Activated naive CD4-positive, alpha-beta T cell treated with anti-CD3 and anti-CD28 coated beads, Interleukin-2, amount 10 ng/mL, durations not matched to agents 7 days and 5 days (primary cell): ENCODE measurements around the gene PHETA2.

Experiments used
- CTCF ChIA-PET: fragments of 350-600 bp; sonication (Branson Sonifier 250); formaldehyde crosslinking; loops from one replicate; lab custom pipeline; 2021; ENCODE audit warnings: antibody characterized with exemption; lab: Charles Lee
- DNase-seq: peaks from one replicate; pipeline ENCODE4 v3.0.0-alpha.2; 2020
- H3K27ac Mint-ChIP-seq: one replicate; pipeline ENCODE4 v1.8.0; 2021; ENCODE audit warnings: mild to moderate bottlenecking, moderate library complexity, mixed read lengths
- H3K27me3 Mint-ChIP-seq: one replicate; pipeline ENCODE4 v1.8.0; 2021; ENCODE audit warnings: mild to moderate bottlenecking, mixed read lengths
- H3K36me3 Mint-ChIP-seq: one replicate; pipeline ENCODE4 v1.8.0; 2021; ENCODE audit warnings: mixed read lengths
- H3K4me1 Mint-ChIP-seq: one replicate; pipeline ENCODE4 v1.8.0; 2021; ENCODE audit warnings: mixed read lengths
- H3K4me3 Mint-ChIP-seq: one replicate; pipeline ENCODE4 v1.8.0; 2021; ENCODE audit warnings: mild to moderate bottlenecking, moderate library complexity, mixed read lengths
- H3K9me3 Mint-ChIP-seq: one replicate; pipeline ENCODE4 v1.8.0; 2021; ENCODE audit warnings: mixed read lengths

The PHETA2 gene

DNA sequence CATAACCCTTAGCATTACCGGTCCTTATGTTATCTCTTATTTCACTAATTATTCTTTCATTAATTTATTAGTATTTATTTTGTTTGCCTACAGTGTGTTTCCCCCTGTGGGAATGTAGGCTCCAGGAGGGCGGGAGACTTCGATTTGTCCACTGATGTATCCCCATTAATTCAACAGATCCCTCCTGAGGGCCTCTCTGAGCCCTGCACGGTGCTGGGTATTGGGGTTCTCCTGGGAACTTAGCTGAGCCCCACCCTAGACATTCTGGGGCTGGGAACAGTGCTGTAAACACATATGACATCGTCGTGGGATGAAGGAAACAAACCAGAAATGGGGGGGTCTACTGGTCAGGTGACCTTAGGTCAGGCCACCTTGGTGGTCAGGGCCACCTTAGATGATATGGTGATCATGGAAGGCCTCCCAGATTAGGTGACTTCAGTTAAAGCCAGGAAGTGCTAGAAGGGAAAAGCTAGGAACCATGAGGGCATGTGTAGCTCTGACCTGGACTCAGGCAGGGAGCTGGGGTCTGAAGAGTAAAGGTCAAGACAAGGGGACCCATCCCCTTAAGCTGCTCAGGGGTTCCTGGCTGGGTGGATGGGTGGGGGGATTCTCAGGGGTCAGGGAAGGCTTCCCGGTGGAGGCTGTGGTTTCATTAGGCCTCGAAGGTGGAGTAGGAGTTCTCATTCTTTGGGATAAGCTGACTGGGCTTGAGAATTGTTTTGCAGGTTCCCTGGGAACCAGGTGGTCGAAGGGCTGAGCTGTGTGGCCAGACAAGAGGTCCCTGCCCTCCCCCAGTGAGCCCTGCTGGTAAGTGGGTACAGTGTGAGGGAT is 1.0 kb downstream of the PHETA2 start:
- Mint-ChIP-seq H3K27ac (peak overlapping the region; percentile 15), H3K4me1 (peaks cover 53% of the 10 kb centered on the region), H3K36me3 (peaks cover 6% of the 10 kb centered on the region), H3K9me3 (no peaks in the 10 kb centered on the region), H3K27me3 (no peaks in the 10 kb centered on the region), H3K4me3 (peak overlapping the region; percentile 62)
- CTCF ChIA-PET = interaction anchor here (0.9 to 1.7 kb wide), 2 partner anchors 43 to 108 kb away, joined by 3 to 7 read pairs; no protein-coding TSS in a partner anchor
- no peak for DNase-seq

DNA sequence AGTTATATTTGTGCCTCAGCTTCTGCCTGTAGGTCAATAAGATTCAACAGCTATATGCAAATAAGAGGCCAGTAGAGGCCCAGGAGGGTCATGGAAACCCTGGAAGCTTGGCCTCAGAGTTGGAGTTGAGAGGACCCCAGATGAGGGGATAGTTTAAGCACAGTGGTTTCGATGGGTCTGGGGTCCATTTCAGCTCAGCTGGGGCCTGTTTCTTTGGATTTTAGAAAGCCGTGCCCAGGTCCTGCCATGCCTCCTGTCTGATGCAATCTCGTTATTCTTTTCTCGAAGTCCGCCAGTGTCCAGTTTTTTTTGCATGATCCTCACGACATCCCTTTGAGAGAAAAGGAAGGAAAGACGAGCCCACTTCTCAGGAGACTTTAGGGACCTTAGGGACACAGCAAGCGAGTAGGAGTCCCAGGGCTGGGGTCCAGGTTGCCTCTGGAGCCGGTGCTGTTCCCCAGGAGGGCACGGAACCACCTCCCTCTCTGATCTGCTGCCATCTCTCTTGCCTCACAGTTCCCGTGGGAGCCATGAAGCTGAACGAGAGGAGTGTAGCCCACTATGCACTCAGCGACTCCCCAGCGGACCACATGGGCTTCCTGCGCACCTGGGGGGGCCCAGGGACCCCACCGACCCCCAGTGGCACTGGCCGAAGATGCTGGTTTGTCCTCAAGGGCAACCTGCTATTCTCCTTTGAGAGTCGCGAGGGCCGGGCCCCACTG is 2.9 kb downstream of the PHETA2 start:
- Mint-ChIP-seq H3K4me1 (peaks cover 51% of the 10 kb centered on the region), H3K4me3 (no peak overlapping the region), H3K9me3 (no peaks in the 10 kb centered on the region), H3K27ac (no peak overlapping the region), H3K36me3 (peaks cover 14% of the 10 kb centered on the region), H3K27me3 (no peaks in the 10 kb centered on the region)
- CTCF ChIA-PET = no interaction called here
- no peak for DNase-seq

DNA sequence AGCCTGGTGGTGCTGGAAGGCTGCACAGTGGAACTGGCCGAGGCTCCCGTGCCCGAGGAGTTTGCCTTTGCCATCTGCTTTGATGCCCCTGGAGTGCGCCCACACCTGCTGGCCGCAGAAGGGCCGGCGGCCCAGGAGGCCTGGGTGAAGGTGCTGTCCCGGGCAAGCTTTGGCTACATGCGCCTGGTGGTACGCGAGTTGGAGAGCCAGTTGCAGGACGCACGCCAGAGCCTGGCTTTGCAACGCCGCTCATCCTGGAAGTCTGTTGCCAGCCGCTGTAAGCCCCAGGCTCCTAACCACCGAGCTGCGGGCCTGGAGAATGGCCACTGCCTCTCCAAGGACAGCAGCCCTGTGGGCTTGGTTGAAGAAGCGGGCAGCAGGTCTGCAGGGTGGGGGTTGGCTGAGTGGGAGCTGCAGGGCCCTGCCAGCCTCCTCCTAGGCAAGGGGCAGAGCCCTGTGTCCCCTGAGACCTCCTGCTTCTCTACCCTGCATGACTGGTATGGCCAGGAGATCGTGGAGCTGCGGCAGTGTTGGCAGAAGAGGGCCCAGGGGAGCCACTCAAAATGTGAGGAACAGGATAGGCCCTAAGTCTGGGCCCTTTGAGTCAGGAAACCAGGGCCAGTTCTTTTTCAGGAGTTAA is 3.6 kb downstream of the PHETA2 start:
- H3K27ac Mint-ChIP-seq = peak overlapping the region; percentile 92
- no peaks in the 10 kb centered on the region for H3K9me3 Mint-ChIP-seq
- H3K27me3 Mint-ChIP-seq = no peaks in the 10 kb centered on the region
- peaks cover 53% of the 10 kb centered on the region for H3K4me1 Mint-ChIP-seq
- H3K36me3 Mint-ChIP-seq = peaks cover 18% of the 10 kb centered on the region
- no peak overlapping the region for H3K4me3 Mint-ChIP-seq
- no peak for DNase-seq
- CTCF ChIA-PET = interaction anchor here (1.0 to 3.4 kb wide), 2 partner anchors 13 to 110 kb away, joined by 3 to 14 read pairs; partner anchors contain the start of gene NDUFA6

DNA sequence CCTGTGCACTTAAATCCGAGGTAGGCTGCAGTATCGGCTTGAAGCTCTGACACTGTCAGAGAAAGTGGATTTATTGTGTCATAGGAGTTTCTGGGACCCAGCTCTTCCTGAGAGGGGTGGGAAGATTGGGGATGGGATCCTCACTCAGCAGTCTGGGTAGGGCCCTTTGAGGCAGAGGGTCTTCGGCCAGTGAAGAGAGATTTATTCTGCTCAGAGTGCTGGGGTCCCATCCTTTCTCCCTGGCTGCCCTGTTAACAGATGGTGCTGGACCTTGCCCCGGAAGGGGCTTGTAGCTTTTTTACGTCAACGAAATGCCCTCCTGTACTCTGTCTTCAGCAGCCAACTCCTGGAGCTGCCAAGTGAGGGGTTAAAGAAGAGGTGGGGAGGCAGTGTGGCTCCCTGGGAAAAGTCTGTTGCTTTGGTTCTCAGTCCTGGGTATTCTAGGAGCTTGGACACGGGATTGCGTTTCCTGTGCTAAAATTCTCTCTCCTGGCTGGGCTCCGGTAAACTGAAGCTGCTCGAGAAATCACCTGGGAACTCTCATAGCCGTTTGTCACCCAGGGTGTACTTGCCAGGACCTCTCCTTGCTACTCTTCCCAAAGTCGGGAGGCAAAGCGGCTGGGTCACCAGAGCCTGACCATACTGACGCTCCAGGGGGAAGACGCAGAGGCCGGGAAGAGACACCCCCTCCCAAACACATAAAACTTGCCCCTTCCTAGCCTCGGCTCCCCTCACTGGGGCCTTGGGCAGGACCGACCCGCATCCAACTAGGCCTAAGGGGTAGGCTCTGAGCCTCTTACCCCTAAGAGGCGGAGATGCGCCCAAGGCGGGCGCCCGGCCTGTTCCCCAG is 4.6 kb downstream of the PHETA2 start:
- CTCF ChIA-PET = interaction anchor here (1.0 to 3.4 kb wide), 3 partner anchors 12 to 138 kb away, joined by 3 to 14 read pairs (median 3); partner anchors contain the start of gene NDUFA6
- Mint-ChIP-seq H3K9me3 (no peaks in the 10 kb centered on the region), H3K27me3 (no peaks in the 10 kb centered on the region), H3K36me3 (peaks cover 25% of the 10 kb centered on the region), H3K4me3 (peak overlapping the region; percentile 94), H3K27ac (peak overlapping the region; percentile 92), H3K4me1 (peaks cover 44% of the 10 kb centered on the region)
- no peak for DNase-seq

DNA sequence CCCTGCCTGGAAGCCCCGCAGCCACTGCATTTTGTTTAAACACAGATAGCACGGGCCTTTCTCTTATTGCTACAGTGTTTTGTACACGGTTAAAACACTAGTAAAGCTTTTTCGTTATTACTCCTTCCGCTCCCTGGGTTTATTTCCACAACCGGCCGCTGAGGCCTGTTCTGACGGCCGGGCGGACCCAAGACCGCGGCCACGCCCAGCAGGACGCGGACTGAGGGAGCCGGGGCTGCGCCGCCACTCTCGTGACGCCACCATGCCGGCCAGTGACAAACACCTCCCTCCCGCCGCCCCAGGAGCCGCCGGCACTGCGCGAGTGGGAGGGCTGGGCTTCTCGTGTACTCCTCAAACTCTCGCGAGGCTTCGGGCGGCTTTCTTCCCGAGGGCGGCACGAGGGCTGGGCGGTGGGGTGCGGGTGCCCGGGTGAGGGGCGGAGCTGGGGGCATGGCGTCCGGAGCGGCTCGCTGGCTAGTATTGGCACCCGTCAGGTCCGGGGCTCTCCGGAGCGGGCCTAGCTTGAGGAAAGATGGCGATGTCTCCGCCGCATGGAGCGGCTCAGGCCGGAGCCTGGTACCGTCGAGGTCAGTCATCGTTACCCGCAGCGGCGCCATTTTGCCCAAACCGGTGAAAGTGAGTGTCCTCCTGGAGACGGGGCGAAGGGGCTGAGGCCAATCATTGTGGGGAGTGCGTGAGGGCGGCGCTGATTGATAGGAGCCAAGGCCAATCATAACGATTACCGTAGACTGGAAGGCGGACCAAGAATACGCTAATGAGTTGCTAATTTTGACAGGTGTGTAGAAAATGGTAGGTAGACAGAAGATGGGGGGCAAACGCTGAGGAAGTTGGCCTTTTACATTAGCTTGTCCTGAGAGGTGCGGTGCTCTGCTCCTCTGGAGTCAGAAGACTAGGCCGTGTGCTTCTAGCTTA is 5.5 kb downstream of the PHETA2 start, which contains the start of gene SMDT1:
Gene SMDT1, plus strand, starts transcription at position 382 of the 933 bp plus-strand sequence. Its CDS starts 69 bp downstream, at position 451.
- peak within 1 kb of the TSS; percentile 92 for H3K27ac Mint-ChIP-seq
- CTCF ChIA-PET = interaction anchor here (1.2 to 3.4 kb wide), 4 partner anchors 11 to 358 kb away, joined by 3 to 14 read pairs (median 3); partner anchors contain the start of gene NDUFA6
- no peaks in the 10 kb centered on the region for H3K9me3 Mint-ChIP-seq
- DNase-seq = peak; percentile 99
- H3K4me3 Mint-ChIP-seq = peak within 1 kb of the TSS; percentile 94
- H3K27me3 Mint-ChIP-seq = no peaks in the 10 kb centered on the region
- H3K36me3 Mint-ChIP-seq = peaks cover 33% of the 10 kb centered on the region
- H3K4me1 Mint-ChIP-seq = peaks cover 42% of the 10 kb centered on the region

DNA sequence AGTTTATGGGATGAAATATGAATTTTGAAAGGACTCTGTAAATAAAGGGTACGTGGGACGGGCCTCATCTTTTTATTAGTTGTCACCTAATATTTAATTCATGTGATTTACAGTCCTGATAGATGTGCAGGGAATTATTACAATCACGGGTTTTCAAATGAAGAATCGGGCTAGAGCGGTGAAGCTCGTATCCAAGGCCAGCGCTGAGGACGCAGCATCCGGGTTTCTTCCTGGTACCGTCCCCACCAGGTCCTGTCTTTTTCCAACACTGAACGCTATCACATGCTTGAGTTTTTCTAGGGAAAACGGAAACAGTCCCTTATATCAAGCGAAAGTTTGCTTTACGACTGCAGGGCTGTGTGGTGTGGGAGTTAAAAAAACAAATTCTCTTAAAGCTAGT is 6.2 kb downstream of the PHETA2 start:
- H3K4me3 Mint-ChIP-seq = peak overlapping the region; percentile 94
- H3K4me1 Mint-ChIP-seq = peaks cover 36% of the 10 kb centered on the region
- H3K27me3 Mint-ChIP-seq = no peaks in the 10 kb centered on the region
- CTCF ChIA-PET = interaction anchor here (1.2 to 3.4 kb wide), 3 partner anchors 10 to 357 kb away, joined by 3 to 14 read pairs (median 3); partner anchors contain the start of gene NDUFA6
- H3K9me3 Mint-ChIP-seq = no peaks in the 10 kb centered on the region
- H3K27ac Mint-ChIP-seq = peak overlapping the region; percentile 92
- peaks cover 36% of the 10 kb centered on the region for H3K36me3 Mint-ChIP-seq
- DNase-seq = peak; percentile 52

DNA sequence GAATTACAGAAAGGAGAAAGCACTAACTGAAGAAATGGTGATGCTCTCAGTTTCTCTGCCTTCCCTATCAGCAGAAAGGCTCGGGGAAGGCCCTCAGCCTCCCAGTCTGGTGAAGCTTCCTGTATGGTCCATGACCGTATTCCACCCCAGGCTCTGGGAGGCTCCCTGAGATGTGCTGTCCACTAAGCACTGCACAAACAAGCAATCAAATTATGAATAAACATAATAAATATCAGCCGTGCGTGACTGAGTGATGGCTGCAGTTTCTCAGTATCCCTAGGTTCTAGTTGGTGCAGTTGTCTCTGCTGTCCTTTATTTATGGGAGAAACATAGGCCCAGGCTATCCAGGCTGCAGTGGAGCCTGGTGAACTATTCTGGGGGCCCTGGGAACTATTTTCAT is 9.1 kb downstream of the PHETA2 start:
- no peak overlapping the region for H3K4me3 Mint-ChIP-seq
- H3K27ac Mint-ChIP-seq = no peak overlapping the region
- H3K27me3 Mint-ChIP-seq = no peaks in the 10 kb centered on the region
- CTCF ChIA-PET = no interaction called here
- H3K36me3 Mint-ChIP-seq = peaks cover 53% of the 10 kb centered on the region
- no peaks in the 10 kb centered on the region for H3K9me3 Mint-ChIP-seq
- DNase-seq = no peak
- peaks cover 42% of the 10 kb centered on the region for H3K4me1 Mint-ChIP-seq

DNA sequence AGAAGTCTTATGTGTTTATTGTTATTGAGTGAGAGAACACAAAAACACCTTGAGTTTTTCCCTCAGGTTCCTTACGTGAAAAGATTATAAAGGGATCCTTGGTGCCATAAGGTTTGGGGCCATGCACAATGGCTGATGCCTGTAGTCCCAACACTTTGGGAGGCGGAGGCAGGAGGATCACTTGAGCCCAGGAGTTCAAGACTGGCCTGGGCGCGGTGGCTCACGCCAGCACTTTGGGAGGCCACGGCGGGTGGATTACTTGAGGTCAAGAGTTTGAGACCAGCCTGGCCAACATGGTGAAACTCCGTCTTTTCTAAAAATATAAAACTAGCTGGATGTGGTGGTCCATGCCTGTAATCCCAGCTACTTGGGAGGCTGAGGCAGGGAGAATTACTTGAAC is 10.8 kb downstream of the PHETA2 start:
- DNase-seq = no peak
- Mint-ChIP-seq H3K4me3 (no peak overlapping the region), H3K9me3 (peaks cover 7% of the 10 kb centered on the region), H3K27me3 (no peaks in the 10 kb centered on the region), H3K4me1 (peaks cover 43% of the 10 kb centered on the region), H3K36me3 (peaks cover 66% of the 10 kb centered on the region), H3K27ac (no peak overlapping the region)
- CTCF ChIA-PET = no interaction called here

DNA sequence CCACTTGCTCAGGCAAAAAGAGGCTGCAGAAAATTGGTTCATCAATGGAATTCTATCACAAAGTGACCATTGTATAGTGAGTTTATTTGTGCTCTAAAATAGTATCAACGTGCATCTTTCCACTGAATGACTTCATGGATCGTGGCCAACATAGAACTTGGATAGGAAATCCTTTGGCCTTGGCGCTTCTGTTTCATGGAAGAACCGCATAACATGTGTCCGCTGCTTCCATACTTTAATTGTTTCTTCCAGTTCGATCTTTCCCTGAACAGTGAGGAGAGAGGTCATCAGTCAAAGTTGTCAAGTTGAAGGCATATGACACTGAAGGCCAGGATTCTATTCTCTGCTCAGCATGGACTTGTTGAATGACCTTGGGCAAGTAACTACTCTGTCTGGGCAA is 12.0 kb downstream of the PHETA2 start:
- H3K36me3 Mint-ChIP-seq = peaks cover 69% of the 10 kb centered on the region
- H3K27ac Mint-ChIP-seq = no peak overlapping the region
- peaks cover 7% of the 10 kb centered on the region for H3K9me3 Mint-ChIP-seq
- no peak for DNase-seq
- CTCF ChIA-PET = no interaction called here
- peaks cover 40% of the 10 kb centered on the region for H3K4me1 Mint-ChIP-seq
- no peaks in the 10 kb centered on the region for H3K27me3 Mint-ChIP-seq
- H3K4me3 Mint-ChIP-seq = no peak overlapping the region

DNA sequence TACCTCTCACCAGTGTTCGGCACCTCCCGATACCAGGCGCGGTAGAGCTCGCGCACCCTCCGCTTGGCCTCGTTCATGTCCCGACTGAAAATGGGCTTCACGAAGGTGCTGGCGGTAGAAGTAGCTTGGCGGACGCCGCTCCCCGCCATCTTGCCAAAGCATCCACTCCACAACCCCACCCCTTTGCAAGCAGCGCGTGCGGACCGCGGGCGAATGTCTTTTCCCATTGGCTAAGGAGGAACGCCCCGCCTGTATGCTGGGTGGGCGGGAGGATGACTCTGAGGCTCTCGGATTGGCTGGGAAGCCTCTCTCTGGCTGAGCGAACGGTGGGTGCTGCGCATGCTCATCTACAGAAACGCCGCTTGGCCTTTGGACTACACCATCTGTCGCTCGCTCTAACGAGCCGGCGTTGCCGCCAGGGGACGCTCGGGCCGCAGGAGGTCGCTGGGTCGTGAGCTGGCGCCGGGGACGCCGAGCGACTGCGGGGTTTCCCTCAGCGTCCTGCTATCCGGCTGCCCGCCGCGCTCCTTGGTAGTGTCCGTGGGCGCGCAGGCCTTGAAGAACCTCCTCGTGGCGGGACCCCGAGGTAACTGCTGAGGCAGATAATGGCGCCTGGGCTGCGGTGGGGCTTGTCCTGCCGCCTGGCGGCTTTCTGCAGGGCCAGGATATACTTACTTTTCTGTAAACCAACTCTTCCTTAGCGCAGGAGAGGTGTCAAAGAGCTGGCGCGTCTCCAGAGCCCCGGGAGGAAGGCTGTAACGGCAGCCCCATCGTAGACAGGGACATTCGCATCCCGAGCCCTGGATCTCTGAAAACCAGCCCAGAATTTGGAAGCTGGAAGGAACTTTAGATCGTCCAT is 16.8 kb downstream of the PHETA2 start, which contains the start of gene NDUFA6:
Gene NDUFA6, minus strand, starts transcription at position 177 of the 859 bp plus-strand sequence. Its CDS starts 28 bp downstream, at position 149.
- peaks cover 7% of the 10 kb centered on the region for H3K9me3 Mint-ChIP-seq
- H3K4me1 Mint-ChIP-seq = peaks cover 34% of the 10 kb centered on the region
- DNase-seq = peak; percentile 99
- H3K27ac Mint-ChIP-seq = peak within 1 kb of the TSS; percentile 100
- H3K27me3 Mint-ChIP-seq = no peaks in the 10 kb centered on the region
- CTCF ChIA-PET = interaction anchor here (0.6 to 3.6 kb wide), 23 partner anchors 12 to 382 kb away, joined by 3 to 17 read pairs (median 4); partner anchors contain the start of genes SEPTIN3, SMDT1 and WBP2NL
- peak within 1 kb of the TSS; percentile 98 for H3K4me3 Mint-ChIP-seq
- H3K36me3 Mint-ChIP-seq = peaks cover 38% of the 10 kb centered on the region

DNA sequence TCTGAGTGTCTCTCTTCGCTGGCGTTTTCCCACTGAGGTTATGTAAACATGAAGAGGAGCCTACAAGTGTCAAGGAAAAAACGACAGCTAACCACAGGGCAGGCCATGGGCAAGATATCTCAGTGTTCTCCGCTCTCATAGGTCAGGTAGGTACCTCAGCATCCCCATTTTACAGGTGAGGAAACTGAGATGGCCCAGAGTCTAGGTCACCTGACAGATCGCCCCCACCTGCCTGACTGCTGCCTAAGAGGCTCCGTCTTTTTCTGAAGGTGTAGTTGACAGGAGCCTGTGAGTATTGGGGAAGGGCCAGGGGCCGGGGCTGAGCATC is 17.4 kb downstream of the PHETA2 start:
- H3K27me3 Mint-ChIP-seq = no peaks in the 10 kb centered on the region
- peak overlapping the region; percentile 100 for H3K27ac Mint-ChIP-seq
- CTCF ChIA-PET = interaction anchor here (0.6 to 3.6 kb wide), 23 partner anchors 11 to 382 kb away, joined by 3 to 17 read pairs (median 4); partner anchors contain the start of genes SEPTIN3, SMDT1 and WBP2NL
- peaks cover 7% of the 10 kb centered on the region for H3K9me3 Mint-ChIP-seq
- DNase-seq = peak; percentile 31
- peak overlapping the region; percentile 98 for H3K4me3 Mint-ChIP-seq
- peaks cover 31% of the 10 kb centered on the region for H3K4me1 Mint-ChIP-seq
- H3K36me3 Mint-ChIP-seq = peaks cover 32% of the 10 kb centered on the region
